ENCODE results near the gene SMS.

SMS gene

DNA sequence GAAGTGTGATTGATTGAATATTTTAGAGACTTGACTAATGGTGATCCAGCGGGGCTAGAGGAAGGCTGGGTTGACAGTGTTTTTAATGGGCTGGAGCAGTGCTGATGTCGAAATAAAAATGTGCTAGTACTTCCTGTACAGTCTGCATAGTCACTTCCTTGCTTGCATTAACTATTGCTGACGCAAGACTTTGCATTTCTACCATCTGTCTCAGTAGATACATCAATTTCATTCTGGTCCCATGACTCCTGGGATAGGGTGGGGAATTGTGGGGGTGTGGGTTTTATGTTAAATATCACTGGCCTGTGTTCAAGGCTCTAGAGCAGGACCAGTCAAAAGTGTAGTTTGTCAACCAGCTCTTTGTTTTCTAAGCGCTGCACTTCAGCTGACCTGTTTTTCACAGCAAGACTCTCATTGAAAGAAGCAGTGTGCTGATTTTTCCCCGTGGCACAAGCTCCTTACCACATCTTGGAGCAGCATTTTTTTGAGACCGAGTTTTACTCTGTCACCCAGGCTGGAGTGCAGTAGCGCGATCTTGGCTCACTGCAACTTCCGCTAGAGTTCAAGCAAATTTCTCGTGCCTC lies 56.5 kb downstream of the SMS start:
- TF ChIP-seq TAF1 (IDR thresholded peaks at IDR 0.05; ENCODE audit: low read depth) (no peak), TCF12 (IDR thresholded peaks at IDR 0.05; ENCODE audit: low read depth) (no peak)
- TF ChIP-seq, protein P1, sequence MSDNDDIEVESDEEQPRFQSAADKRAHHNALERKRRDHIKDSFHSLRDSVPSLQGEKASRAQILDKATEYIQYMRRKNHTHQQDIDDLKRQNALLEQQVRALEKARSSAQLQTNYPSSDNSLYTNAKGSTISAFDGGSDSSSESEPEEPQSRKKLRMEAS (IDR thresholded peaks at IDR 0.05) = no peak

DNA sequence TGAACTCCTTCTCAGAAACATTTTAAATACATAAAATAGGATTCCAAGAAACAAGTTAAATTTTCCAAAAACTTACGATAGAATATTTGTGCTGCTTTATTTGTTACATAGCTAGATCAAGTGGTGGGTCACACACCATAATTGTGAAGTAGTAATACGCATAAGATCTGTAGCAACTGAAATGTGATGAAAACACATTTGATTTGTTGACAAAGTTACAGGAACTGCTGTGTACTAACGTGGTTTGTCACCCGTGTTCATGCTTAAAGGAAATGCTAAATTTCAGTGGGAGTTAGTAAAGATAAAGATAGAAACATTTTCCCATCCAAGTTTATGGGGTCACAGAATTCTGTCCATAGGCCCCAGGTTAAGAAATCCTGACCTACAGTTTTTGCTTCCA lies 57.5 kb downstream of the SMS start:
- TF ChIP-seq EGR1 (IDR thresholded peaks at IDR 0.05) = no peak
- no peak for TF ChIP-seq CREB1 (IDR thresholded peaks at IDR 0.05; ENCODE audit: low read depth)
- TF ChIP-seq NFIC (IDR thresholded peaks at IDR 0.05) = no peak
- TF ChIP-seq, protein P2, sequence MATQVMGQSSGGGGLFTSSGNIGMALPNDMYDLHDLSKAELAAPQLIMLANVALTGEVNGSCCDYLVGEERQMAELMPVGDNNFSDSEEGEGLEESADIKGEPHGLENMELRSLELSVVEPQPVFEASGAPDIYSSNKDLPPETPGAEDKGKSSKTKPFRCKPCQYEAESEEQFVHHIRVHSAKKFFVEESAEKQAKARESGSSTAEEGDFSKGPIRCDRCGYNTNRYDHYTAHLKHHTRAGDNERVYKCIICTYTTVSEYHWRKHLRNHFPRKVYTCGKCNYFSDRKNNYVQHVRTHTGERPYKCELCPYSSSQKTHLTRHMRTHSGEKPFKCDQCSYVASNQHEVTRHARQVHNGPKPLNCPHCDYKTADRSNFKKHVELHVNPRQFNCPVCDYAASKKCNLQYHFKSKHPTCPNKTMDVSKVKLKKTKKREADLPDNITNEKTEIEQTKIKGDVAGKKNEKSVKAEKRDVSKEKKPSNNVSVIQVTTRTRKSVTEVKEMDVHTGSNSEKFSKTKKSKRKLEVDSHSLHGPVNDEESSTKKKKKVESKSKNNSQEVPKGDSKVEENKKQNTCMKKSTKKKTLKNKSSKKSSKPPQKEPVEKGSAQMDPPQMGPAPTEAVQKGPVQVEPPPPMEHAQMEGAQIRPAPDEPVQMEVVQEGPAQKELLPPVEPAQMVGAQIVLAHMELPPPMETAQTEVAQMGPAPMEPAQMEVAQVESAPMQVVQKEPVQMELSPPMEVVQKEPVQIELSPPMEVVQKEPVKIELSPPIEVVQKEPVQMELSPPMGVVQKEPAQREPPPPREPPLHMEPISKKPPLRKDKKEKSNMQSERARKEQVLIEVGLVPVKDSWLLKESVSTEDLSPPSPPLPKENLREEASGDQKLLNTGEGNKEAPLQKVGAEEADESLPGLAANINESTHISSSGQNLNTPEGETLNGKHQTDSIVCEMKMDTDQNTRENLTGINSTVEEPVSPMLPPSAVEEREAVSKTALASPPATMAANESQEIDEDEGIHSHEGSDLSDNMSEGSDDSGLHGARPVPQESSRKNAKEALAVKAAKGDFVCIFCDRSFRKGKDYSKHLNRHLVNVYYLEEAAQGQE (IDR thresholded peaks at IDR 0.05; ENCODE audit: low read depth) = no peak
- no peak for TF ChIP-seq FOXM1 (IDR thresholded peaks at IDR 0.05; ENCODE audit: borderline replicate concordance, low read depth)
- no peak for TF ChIP-seq CEBPB (IDR thresholded peaks at IDR 0.05)
- TF ChIP-seq TEAD4 (IDR thresholded peaks at IDR 0.05) = no peak
- TF ChIP-seq TCF12 (IDR thresholded peaks at IDR 0.05; ENCODE audit: low read depth) = no peak
- no peak for TF ChIP-seq YY1 (IDR thresholded peaks at IDR 0.05; ENCODE audit: low read depth)
- no peak for TF ChIP-seq TAF1 (IDR thresholded peaks at IDR 0.05; ENCODE audit: low read depth)
- TF ChIP-seq EP300 (IDR thresholded peaks at IDR 0.05; ENCODE audit: borderline replicate concordance) = no peak
- TF ChIP-seq, protein P3, sequence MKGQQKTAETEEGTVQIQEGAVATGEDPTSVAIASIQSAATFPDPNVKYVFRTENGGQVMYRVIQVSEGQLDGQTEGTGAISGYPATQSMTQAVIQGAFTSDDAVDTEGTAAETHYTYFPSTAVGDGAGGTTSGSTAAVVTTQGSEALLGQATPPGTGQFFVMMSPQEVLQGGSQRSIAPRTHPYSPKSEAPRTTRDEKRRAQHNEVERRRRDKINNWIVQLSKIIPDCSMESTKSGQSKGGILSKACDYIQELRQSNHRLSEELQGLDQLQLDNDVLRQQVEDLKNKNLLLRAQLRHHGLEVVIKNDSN (IDR thresholded peaks at IDR 0.05) = no peak
- no peak for TF ChIP-seq RAD21 (IDR thresholded peaks at IDR 0.05; ENCODE audit: low read depth)
- TF ChIP-seq, protein P1 (IDR thresholded peaks at IDR 0.05) = no peak
- TF ChIP-seq ZBTB7A (IDR thresholded peaks at IDR 0.05; ENCODE audit: low read depth) = no peak

DNA sequence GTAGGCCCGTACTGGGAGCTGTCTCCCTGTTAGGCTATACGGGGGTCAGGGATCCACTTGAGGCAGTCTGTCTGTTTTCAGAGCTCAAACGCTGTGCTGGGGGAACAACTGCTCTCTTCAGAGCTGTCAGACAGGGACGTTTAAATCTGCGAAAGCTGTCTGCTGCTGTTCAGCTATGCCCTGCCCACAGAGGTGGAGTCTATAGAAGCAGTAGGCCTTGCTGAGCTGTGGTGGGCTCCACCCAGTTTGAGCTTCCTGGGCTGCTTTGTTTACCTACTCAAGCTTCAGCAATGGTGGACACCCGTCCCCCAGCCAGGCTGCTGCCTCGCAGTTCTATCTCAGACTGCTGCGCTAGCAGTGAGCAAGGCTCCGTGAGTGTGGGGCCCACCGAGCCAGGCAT lies 64.4 kb downstream of the SMS start:
- no peak for TF ChIP-seq TCF12 (IDR thresholded peaks at IDR 0.05; ENCODE audit: low read depth)
- no peak for TF ChIP-seq TAF1 (IDR thresholded peaks at IDR 0.05; ENCODE audit: low read depth)
- TF ChIP-seq EP300 (IDR thresholded peaks at IDR 0.05; ENCODE audit: borderline replicate concordance) = no peak
- no peak for TF ChIP-seq CEBPB (IDR thresholded peaks at IDR 0.05)
- TF ChIP-seq, protein P1 (IDR thresholded peaks at IDR 0.05) = no peak
- TF ChIP-seq, protein P2 (IDR thresholded peaks at IDR 0.05; ENCODE audit: low read depth) = no peak
- TF ChIP-seq EGR1 (IDR thresholded peaks at IDR 0.05) = no peak
- TF ChIP-seq RAD21 (IDR thresholded peaks at IDR 0.05; ENCODE audit: low read depth) = no peak
- TF ChIP-seq NFIC (IDR thresholded peaks at IDR 0.05) = no peak
- TF ChIP-seq, protein P3 (IDR thresholded peaks at IDR 0.05) = no peak
- TF ChIP-seq TEAD4 (IDR thresholded peaks at IDR 0.05) = no peak
- TF ChIP-seq CREB1 (IDR thresholded peaks at IDR 0.05; ENCODE audit: low read depth) = no peak
- no peak for TF ChIP-seq ZBTB7A (IDR thresholded peaks at IDR 0.05; ENCODE audit: low read depth)
- no peak for TF ChIP-seq FOXM1 (IDR thresholded peaks at IDR 0.05; ENCODE audit: borderline replicate concordance, low read depth)
- no peak for TF ChIP-seq YY1 (IDR thresholded peaks at IDR 0.05; ENCODE audit: low read depth)

DNA sequence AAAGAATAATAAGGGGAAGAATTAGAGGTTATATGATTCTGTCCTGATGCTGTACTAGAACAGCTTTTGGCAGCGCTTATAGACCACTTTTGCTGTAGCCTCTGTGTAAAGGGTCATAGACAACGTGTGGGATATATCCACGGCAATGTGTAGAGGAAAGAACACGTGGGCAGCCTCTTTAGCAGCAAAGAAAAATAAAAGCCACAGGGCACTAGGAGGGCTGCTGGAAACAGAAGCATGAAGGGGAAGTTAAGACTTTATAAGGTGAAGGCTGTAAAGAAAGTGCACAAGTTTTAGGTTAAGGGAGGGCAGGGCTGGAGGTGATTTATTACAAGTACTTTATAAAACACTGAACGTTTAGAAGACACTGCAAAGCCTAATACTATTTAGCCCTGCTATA lies 71.5 kb downstream of the SMS start:
- TF ChIP-seq ZBTB7A (IDR thresholded peaks at IDR 0.05; ENCODE audit: low read depth) (no peak), NFIC (IDR thresholded peaks at IDR 0.05) (no peak), EP300 (IDR thresholded peaks at IDR 0.05; ENCODE audit: borderline replicate concordance) (no peak), RAD21 (IDR thresholded peaks at IDR 0.05; ENCODE audit: low read depth) (no peak), TCF12 (IDR thresholded peaks at IDR 0.05; ENCODE audit: low read depth) (no peak), TEAD4 (IDR thresholded peaks at IDR 0.05) (no peak), YY1 (IDR thresholded peaks at IDR 0.05; ENCODE audit: low read depth) (no peak), TAF1 (IDR thresholded peaks at IDR 0.05; ENCODE audit: low read depth) (no peak)
- TF ChIP-seq, protein P1 (IDR thresholded peaks at IDR 0.05) = no peak
- TF ChIP-seq, protein P2 (IDR thresholded peaks at IDR 0.05; ENCODE audit: low read depth) = no peak

All from Ishikawa (cell line).